Activated naive CD8-positive, alpha-beta T cell treated with anti-CD3 and anti-CD28 coated beads, Interleukin-2, amount 50 U/mL, for 24 hours (primary cell): Measurements from ENCODE around the gene NALF2.

Experiments
- ATAC-seq: fragments of 150-1000 bp; cut with Tn5 transposase; one replicate; pipeline ENCODE4 v1.10.0; 2021
- DNase-seq: peaks from one replicate; pipeline ENCODE4 v3.0.0; 2021
- H3K27ac Mint-ChIP-seq: one replicate; pipeline ENCODE4 v1.8.0; 2021; ENCODE audit warnings: mild to moderate bottlenecking, mixed read lengths
- H3K27me3 Mint-ChIP-seq: one replicate; pipeline ENCODE4 v1.8.0; 2021; ENCODE audit warnings: mixed read lengths
- H3K36me3 Mint-ChIP-seq: one replicate; pipeline ENCODE4 v1.8.0; 2021; ENCODE audit warnings: low read depth, mixed read lengths
- H3K4me1 Mint-ChIP-seq: one replicate; pipeline ENCODE4 v1.8.0; 2021; ENCODE audit warnings: mixed read lengths
- H3K4me3 Mint-ChIP-seq: one replicate; pipeline ENCODE4 v1.8.0; 2021; ENCODE audit warnings: mild to moderate bottlenecking, moderate library complexity, mixed read lengths
- H3K9me3 Mint-ChIP-seq: one replicate; pipeline ENCODE4 v1.8.0; 2021; ENCODE audit warnings: mixed read lengths

The NALF2 gene

DNA sequence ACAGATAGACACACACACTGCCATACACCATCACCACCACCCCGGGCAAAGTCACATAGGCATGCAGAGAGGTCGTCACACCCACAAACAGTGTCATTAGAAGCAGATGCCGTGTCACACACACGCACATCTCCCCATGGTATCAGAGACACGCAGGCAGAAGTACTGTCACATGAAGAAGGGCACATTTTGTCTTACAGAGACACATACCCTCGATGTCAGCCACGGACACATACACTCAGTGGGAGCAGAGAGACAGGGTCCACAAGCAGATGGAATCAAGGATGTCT lies 3.3 kb downstream of the NALF2 start:
- H3K4me3 Mint-ChIP-seq = no peak overlapping the region
- peaks cover 2% of the 10 kb centered on the region for H3K4me1 Mint-ChIP-seq
- ATAC-seq (no peak), DNase-seq (no peak)
- no peaks in the 10 kb centered on the region for H3K36me3 Mint-ChIP-seq
- H3K27ac Mint-ChIP-seq = no peak overlapping the region
- H3K27me3 Mint-ChIP-seq = peaks cover 19% of the 10 kb centered on the region
- H3K9me3 Mint-ChIP-seq = no peaks in the 10 kb centered on the region

DNA sequence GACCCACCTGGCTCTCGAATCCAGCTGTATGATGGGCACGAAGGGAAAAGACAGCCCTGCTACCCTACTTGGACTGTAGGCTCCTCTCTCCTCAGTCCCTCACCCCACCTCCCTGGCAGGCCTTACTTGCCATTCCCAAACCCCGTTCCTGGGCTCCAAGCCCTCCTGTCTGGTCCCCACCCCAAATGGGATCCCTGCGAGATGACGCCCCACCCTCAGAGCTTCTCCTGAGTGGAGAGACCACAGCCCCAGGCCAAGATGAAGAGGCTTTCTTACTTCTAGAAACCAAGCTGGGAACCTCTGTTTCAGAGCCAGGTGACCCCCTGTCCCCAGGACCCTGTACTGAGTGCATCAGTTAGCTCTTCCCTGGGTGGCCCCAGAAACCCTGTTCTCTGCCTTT lies 4.5 kb downstream of the NALF2 start:
- DNase-seq (no peak), ATAC-seq (no peak)
- Mint-ChIP-seq H3K27ac (no peak overlapping the region), H3K36me3 (no peaks in the 10 kb centered on the region), H3K4me1 (peaks cover 2% of the 10 kb centered on the region), H3K4me3 (no peak overlapping the region), H3K27me3 (peaks cover 19% of the 10 kb centered on the region), H3K9me3 (no peaks in the 10 kb centered on the region)

DNA sequence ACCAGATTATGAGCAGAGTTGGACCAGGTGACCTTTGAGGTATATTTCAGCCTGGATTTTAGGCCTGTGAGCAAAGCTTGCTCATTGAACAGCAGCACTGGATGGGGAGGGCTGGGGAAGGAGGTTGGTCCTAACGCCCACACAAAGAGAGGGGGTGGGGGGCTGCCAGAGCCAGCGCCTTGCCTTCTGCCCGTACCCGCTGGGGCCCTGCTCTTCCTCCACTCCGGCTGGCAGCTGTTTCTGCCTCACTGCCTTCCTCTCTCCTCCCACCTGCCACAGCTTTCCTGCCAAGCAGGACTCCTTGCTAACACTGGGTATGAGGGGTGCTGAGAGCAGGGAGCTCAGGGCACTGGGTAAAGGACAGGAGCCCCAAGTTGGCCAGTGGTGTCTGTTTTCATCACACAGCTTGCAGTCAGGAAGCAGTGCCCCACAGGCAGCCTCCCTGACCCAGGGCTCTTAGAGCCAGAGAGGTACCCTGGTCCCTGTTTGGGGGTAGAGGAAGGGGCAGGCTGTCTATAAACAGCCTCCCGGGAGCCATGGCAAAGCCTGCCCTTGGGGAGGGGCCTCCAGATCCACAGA lies 6.1 kb downstream of the NALF2 start:
- Mint-ChIP-seq H3K4me1 (peaks cover 2% of the 10 kb centered on the region), H3K27ac (no peak overlapping the region), H3K4me3 (no peak overlapping the region), H3K9me3 (no peaks in the 10 kb centered on the region), H3K27me3 (peaks cover 18% of the 10 kb centered on the region), H3K36me3 (no peaks in the 10 kb centered on the region)
- DNase-seq (no peak), ATAC-seq (no peak)

DNA sequence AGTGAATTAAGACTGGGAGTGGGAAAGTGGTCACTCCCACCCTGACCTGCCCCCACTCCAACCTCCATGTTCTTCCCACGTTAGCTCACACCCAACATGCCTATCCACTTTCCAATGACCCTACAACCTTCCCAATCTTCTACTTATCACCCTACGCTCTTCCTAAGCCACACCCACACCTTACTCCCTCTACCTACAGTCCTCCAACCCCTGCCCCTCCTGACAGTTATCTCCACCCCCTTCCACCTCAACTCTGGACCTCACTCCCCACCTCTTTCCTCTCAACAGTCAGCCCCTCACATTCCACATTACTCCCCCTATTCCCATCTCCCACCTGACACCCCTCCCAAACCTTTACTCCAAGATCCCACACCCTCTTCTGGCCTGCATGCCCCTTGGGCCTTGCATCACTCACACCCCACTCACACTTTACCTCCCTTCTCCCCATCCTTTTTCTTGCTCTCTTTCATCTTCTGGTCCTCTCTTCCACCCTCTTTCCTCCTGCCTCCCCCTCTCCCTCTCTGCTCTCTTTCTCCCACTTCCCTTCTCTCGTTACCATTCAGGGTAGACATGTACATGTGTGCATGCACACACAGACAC lies 6.9 kb downstream of the NALF2 start:
- no peaks in the 10 kb centered on the region for H3K4me1 Mint-ChIP-seq
- DNase-seq = no peak

DNA sequence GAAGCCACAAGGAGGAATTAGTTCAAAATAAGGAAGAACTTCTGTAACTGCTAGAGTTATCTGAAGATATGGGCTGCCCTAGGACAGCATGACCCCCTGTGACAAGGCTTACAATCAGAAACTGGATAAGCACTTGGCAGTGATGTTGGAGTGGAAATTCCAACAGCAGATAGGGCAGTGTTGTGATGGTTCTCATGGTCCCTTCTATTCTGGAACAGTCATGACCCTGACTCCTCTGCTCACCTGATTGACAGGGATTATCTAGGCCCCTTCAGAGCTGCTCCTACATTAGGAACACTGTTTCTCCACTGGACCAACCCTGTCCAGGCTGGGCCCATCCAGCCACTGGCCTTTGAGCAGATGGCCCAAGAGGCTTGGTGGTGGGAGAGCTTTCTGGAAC lies 17.9 kb downstream of the NALF2 start:
- DNase-seq (no peak), ATAC-seq (no peak)
- Mint-ChIP-seq H3K27ac (no peak overlapping the region), H3K36me3 (no peaks in the 10 kb centered on the region), H3K27me3 (peaks cover 6% of the 10 kb centered on the region), H3K4me1 (no peaks in the 10 kb centered on the region), H3K9me3 (no peaks in the 10 kb centered on the region), H3K4me3 (no peak overlapping the region)

More for the DNA sequence above, 6.9 kb downstream of the NALF2 start:
- ATAC-seq = no peak
- H3K27me3 Mint-ChIP-seq = peaks cover 15% of the 10 kb centered on the region
- no peak overlapping the region for H3K27ac Mint-ChIP-seq
- H3K9me3 Mint-ChIP-seq = no peaks in the 10 kb centered on the region
- no peak overlapping the region for H3K4me3 Mint-ChIP-seq
- H3K36me3 Mint-ChIP-seq = no peaks in the 10 kb centered on the region

DNA sequence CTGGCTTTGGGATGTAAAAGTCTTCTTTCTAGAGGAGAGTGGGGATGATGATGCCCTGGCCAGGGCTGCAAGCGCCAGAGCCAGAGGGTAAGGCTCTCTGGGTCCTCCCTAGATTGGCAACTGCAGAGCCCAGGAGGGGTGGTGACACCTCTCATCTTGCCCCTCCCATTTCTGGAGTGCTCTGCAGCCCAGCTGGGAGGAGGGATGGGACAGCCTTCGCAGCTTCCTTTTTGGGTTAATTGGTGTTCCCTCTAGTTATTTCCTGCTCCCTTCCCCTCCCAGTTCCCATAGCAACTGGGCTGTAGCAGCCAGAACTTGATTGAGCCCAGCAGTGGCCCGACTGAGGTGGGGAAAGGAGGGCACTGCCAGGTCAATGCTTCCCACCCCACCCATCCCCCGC lies 19.2 kb downstream of the NALF2 start:
- H3K9me3 Mint-ChIP-seq = no peaks in the 10 kb centered on the region
- H3K4me3 Mint-ChIP-seq = no peak overlapping the region
- H3K27ac Mint-ChIP-seq = no peak overlapping the region
- DNase-seq = no peak
- no peak for ATAC-seq
- peaks cover 6% of the 10 kb centered on the region for H3K27me3 Mint-ChIP-seq
- no peaks in the 10 kb centered on the region for H3K36me3 Mint-ChIP-seq
- H3K4me1 Mint-ChIP-seq = no peaks in the 10 kb centered on the region

DNA sequence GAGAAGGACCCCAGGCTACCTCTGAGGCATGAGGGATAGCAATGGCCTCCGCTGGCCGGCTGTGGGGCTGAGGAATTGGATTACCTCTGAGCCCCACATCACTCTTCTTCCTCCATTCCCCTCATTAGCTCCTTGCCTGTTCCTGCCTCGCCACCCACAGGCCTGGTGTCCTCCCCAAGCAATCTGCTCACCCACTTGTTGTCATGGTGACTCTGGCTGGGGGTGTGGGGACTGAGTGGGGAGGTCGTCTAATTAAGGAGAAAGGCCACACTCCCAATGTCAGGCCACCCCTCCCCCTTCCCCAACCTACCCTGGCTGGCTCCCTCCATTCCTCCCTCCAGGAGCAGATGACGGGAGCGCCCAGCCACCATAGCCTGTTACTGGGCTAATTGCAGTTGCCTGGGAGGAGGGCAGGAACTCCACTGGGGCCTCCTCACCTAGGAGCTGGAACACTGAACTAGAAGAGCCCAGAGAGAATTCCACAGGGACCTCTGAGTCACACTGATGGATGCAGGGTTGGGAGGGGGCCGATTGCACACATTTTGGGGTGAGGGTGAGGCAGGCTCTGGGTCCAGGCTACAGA lies 20.7 kb downstream of the NALF2 start:
- H3K4me3 Mint-ChIP-seq = no peak overlapping the region
- H3K4me1 Mint-ChIP-seq = no peaks in the 10 kb centered on the region
- peaks cover 4% of the 10 kb centered on the region for H3K27me3 Mint-ChIP-seq
- no peaks in the 10 kb centered on the region for H3K9me3 Mint-ChIP-seq
- no peak for DNase-seq
- H3K36me3 Mint-ChIP-seq = no peaks in the 10 kb centered on the region
- no peak overlapping the region for H3K27ac Mint-ChIP-seq
- no peak for ATAC-seq

DNA sequence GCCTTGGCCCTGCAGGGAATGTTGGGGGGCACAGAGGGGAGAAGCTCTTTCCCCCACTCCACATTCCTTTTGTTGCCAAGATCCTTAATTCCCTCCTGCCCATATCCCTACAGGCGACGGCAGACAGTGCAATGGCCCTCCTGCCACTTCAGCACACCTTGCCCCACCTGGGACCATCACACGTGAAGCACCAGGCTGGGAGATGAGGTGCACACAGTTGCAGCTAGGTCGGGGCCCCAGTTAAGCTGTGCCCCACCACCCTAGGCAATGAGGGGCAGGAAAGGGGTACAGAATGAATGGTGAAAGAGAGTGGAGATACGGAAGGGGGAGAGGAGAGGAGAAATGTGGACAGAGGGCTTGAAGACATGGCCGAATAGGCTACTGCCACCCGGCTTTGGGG lies 26.2 kb downstream of the NALF2 start:
- Mint-ChIP-seq H3K27me3 (peaks cover 4% of the 10 kb centered on the region), H3K27ac (no peak overlapping the region), H3K4me1 (no peaks in the 10 kb centered on the region), H3K4me3 (no peak overlapping the region), H3K9me3 (no peaks in the 10 kb centered on the region), H3K36me3 (no peaks in the 10 kb centered on the region)
- ATAC-seq (no peak), DNase-seq (no peak)

DNA sequence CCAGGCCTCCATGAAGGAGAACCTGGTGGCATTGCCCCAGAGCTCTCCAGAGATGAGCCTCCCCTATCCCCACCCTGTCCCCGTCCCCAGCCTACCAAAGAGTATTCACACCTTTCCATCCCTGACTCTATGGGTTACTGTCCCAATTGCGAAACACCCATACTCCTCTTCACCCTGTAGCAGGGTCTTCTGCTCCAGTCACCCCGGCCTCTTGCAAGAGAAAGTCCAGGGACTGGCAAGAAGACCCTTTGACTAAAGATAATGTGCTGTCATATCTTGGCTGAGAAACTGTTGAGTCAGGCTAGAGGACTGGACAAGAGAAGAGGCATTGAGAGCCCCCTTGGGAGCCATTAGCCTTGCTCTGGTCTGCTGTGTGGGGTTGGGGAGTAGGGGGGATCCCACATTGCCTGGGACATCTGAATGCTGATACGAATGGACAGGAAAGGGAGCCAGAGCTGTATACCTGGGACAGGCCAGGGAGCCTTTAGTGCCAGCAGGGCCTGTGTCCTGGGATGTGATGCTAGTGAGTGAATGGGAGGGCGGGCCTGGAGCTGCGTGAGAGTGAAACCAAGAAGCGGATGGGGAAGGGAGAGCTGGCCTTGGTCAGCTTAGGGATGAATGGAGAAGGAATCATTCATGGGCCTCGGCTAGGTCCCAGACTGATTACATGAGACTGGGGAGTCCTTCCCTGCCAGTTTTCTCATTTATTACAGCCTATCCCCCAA lies 27.1 kb downstream of the NALF2 start:
- H3K4me3 Mint-ChIP-seq = no peak overlapping the region
- ATAC-seq (no peak), DNase-seq (no peak)
- no peaks in the 10 kb centered on the region for H3K9me3 Mint-ChIP-seq
- H3K4me1 Mint-ChIP-seq = no peaks in the 10 kb centered on the region
- H3K36me3 Mint-ChIP-seq = no peaks in the 10 kb centered on the region
- peaks cover 4% of the 10 kb centered on the region for H3K27me3 Mint-ChIP-seq
- no peak overlapping the region for H3K27ac Mint-ChIP-seq

DNA sequence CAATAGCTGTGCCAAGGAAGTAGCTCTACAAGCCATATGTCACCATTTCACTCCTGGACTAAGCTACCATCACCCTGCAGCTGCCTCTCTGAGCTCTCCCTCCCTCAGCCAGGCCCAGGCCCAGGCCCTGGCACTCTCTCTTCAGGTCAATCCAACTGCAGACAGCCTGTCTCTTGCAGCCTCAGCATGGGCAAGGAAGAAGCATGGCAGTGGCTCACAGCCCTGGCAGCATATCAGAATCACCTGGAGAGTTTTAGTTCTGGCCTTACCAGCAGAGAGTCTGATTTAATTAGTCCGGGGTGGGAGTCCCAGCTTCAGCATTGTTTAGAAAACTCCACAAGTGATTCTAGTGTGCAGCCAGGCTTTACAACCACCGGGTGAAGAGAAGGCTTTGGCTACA lies 31.5 kb downstream of the NALF2 start:
- Mint-ChIP-seq H3K4me1 (peaks cover 13% of the 10 kb centered on the region), H3K36me3 (no peaks in the 10 kb centered on the region), H3K27ac (no peak overlapping the region), H3K9me3 (no peaks in the 10 kb centered on the region), H3K27me3 (peaks cover 2% of the 10 kb centered on the region), H3K4me3 (no peak overlapping the region)
- DNase-seq = no peak
- no peak for ATAC-seq

DNA sequence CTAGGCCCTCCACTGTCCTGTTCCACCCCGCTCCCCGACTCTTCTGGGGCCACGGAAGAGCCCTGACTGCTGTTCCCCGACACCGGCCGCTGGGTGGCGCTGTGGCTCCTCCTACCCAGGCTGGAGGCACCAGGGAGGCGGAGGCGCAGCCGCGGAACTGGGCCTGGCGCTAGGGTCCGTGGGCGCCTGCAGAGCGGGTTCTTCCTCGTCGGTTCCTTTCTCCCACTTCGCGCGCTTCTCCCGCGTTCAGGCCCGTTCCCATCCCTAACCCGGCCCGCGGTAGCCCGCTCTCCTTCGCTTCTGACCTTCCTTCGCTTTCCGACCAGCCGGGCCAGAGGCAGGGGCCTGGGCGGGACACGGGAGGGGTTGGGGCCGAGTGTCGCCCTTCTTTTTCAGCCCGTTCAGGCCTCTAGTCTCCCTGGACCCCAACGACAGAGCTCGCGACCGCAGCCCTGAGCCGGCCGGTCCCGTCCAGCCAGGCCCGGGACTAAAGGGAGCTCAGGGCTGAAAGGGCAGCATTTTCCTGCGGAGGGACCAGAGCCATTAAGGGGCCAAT lies 34.3 kb downstream of the NALF2 start:
- Mint-ChIP-seq H3K4me1 (peaks cover 13% of the 10 kb centered on the region), H3K36me3 (no peaks in the 10 kb centered on the region), H3K27ac (no peak overlapping the region), H3K4me3 (peak overlapping the region; percentile 8), H3K9me3 (no peaks in the 10 kb centered on the region), H3K27me3 (peaks cover 2% of the 10 kb centered on the region)
- ATAC-seq = peak; percentile 79
- peak; percentile 78 for DNase-seq

DNA sequence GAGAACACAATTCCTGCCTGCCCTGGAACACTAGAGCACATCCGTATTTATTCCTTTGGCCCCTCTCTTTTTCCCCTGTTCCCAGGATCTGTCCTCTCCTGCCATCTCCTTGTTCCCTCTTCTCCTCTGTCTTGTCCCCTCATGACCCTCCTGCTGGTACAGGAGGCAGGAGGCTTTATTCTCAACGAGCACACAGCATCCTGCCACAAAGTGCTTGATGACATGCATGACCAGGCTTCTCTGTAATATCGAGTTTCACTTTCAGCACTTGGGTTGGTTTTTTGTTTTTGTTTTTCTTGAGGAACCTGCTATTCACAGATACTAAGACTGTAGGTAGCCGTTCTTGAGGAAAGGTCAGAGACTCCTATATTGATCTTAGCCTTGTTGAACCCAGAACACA lies 35.3 kb downstream of the NALF2 start:
- Mint-ChIP-seq H3K9me3 (no peaks in the 10 kb centered on the region), H3K27ac (peak overlapping the region; percentile 60), H3K36me3 (no peaks in the 10 kb centered on the region), H3K4me3 (no peak overlapping the region), H3K27me3 (peaks cover 2% of the 10 kb centered on the region), H3K4me1 (peaks cover 13% of the 10 kb centered on the region)
- ATAC-seq (no peak), DNase-seq (no peak)

DNA sequence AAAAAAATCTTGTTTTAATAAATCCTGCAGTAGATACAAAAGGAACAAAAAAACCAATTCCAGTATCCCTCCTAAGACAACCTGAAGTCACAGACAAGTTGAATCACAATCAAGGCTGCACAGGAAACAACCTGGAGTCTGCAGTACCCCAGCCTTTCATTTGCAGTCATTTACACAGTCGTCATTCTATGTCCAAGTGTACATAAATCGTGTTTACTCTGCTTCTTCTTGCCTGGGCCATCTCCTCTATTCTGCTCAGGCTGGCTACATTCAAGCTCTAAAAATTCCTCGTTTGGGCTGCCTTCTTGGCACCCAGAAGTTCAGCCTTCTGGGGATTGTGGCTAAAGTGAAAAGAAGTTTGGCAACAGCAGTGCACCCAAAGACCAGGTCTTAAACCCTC lies 37.8 kb downstream of the NALF2 start:
- Mint-ChIP-seq H3K27ac (no peak overlapping the region), H3K4me3 (no peak overlapping the region), H3K36me3 (peaks cover 2% of the 10 kb centered on the region), H3K27me3 (peaks cover 2% of the 10 kb centered on the region), H3K9me3 (no peaks in the 10 kb centered on the region), H3K4me1 (peaks cover 13% of the 10 kb centered on the region)
- no peak for DNase-seq
- ATAC-seq = no peak

DNA sequence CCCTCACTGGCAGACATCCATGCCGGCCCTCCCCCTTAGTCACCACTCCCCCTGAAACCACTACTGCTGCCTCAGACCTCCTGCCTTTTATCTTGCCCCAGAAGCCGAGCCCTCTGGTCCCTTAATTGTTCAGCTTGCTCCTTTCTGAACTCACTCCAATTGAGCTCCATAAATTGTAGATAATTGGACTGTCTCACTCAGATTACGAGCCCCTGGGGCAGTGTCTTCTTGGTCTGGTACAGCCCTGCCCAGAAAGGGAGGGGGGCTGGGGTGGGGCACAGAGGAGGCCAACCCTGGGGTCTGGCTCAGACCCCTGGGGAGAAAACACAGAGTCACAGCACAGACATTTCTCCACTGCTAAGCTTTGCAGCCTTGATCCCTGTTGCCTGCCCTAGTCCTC lies 39.4 kb downstream of the NALF2 start:
- no peak overlapping the region for H3K4me3 Mint-ChIP-seq
- ATAC-seq (no peak), DNase-seq (no peak)
- H3K36me3 Mint-ChIP-seq = peaks cover 2% of the 10 kb centered on the region
- peaks cover 2% of the 10 kb centered on the region for H3K27me3 Mint-ChIP-seq
- H3K9me3 Mint-ChIP-seq = no peaks in the 10 kb centered on the region
- no peak overlapping the region for H3K27ac Mint-ChIP-seq
- H3K4me1 Mint-ChIP-seq = peaks cover 10% of the 10 kb centered on the region

DNA sequence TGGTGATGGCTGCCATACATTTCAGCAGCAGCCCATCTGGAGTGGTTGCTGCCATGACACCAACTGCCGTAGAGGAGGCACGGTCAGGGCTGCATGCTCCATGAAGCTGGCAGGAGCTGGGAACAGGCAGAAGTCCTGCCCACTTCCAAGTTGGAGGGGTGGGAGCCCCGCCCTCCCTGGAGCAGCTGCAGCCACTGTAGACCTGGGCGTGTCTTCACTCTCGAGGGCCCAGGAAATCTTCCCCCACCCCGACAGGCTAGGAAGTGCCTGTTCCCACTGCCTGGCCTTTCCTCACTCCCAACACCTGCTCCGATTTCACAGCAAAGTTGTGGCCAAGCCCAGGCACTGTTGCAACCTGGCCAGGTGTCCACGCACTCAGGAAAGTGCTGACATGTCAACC lies 42.3 kb downstream of the NALF2 start:
- H3K27ac Mint-ChIP-seq = no peak overlapping the region
- DNase-seq = no peak
- H3K27me3 Mint-ChIP-seq = no peaks in the 10 kb centered on the region
- H3K36me3 Mint-ChIP-seq = peaks cover 2% of the 10 kb centered on the region
- no peak for ATAC-seq
- no peak overlapping the region for H3K4me3 Mint-ChIP-seq
- no peaks in the 10 kb centered on the region for H3K4me1 Mint-ChIP-seq
- no peaks in the 10 kb centered on the region for H3K9me3 Mint-ChIP-seq
